GM18499 (cell line): ENCODE measurements around the gene PALM.

Experiments used
- ATAC-seq: cut with Tn5 transposase; IDR thresholded peaks from one replicate; pipeline ENCODE4 v1.9.1; 2021; ENCODE audit warnings: moderate number of reproducible peaks; ENCODE audit not compliant: insufficient read depth, unreplicated experiment

PALM gene

DNA sequence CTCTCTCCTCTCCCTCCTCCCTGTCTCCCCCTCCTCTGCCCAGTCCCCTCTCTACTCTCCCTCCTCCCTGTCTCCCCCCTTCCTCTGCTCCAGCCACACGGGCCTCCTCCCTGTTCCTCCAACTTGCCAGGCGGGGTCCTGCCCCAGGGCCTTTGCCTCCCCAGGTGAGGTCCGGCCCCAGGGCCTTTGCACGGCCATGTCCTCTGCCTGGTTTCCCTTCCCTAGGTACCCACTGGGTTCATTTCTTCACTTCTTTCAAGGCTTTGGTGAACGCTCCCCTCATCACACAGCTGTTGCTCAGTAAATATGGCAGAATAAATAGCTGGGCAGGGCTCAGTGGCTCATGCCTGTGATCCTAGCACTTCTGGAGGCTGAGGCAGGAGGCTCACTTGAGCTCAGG lies 63.3 kb downstream of the PALM start:
- no peak for ATAC-seq

DNA sequence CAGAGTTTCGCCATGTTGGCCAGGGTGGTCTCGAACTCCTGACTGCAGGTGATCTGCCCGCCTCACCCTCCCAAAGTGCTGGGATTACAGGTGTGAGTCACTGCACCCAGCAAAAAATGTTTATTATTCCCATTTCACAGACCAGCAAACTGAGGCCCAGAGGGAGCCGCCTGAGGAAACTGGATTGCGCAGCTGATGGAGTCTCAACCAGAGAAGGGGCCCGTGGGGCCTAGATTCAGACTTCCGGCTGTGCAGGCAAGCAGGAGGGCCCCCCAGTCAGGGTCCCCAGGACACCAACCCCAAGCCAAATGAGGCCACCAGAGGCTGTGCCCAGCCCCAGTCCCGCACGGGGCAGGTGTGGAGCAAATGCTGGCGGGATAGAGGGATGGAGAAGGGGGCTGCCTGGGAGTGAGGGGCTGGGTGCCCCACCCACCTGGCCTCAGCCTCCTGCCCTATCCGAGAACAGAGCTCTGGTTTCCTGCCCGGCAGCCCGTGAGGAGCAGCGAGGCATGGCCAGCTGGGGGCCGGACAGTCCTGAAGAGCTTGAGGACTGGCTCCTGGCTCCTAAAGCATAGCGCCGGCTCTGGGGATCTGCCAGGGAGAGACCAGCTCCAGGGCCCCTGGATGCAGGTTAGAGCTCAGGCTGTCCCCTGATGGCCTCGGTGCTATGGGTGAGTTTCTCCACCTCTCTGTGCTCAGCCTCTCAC lies 64.1 kb downstream of the PALM start:
- no peak for ATAC-seq

DNA sequence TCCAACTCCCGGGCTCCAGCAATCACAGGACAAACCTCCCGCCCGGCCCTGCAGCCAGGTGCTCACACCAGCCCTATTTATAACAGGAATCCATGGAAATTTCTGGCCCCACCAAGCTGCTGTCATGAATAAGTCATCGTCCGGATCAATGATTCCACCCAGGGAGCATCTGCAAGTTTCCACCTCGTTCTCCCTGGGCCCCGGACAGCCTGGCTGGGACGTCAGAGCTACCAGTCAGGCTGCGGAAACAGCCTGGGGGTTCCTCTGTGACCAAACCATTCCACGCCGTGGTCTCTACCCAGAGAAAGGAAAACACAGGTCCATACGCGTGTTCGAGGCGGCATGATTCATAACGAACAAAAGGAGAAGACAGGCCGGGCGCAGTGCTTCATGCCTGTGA lies 67.8 kb downstream of the PALM start:
- ATAC-seq: no peak

DNA sequence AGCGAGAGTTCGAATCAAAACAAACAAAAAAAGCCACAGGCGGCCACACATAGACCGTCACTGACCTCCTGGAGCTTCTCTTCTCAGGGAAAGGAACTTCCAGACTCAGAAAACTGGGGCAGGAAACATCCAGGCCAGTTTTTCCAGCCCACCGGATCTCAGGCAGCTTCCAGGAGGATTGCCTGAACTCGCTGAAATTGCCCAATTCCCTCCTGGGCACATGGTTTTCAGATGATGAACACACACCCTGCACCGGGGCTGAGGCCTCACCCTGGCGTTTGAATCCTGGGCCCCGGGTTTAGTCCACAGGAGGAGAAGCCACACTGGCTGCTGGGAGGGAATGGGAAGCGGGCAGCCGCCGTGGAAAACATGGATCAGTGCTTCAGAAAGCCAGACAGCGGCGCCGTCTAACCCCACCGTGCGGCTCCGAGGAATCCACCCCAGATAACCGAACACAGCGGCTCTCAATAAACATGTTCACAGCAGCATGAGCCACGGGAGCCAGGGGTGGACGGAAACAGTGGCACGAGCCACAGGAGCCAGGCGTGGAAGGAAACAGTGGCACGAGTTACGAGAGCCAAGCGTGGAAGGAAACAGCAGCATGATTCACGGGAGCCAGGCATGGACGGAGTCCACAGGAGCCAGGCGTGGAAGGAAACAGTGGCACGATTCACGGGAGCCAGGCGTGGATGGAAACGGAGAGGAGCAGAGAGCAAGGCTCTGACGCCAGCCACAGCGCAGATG lies 70.3 kb downstream of the PALM start:
- no peak for ATAC-seq

DNA sequence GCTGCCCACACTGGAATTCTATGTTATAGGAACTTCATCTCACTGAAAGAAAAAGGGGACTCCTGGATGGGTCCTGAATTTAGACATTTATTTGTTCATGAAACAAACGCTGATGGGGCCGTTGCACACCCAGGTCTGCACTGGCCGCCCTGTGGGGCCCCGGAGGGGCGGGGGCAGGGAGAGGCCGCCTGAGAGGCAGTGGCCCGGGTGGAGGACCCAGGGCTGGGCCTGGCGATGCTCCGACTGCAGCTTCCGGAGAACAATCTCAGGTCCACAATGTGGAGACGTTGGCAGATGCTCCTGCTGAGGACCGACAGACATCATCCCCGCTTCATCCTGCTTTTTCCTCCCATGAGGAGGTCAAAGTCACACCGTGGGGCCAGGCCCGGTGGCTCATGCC lies 72.2 kb downstream of the PALM start:
- no peak for ATAC-seq

DNA sequence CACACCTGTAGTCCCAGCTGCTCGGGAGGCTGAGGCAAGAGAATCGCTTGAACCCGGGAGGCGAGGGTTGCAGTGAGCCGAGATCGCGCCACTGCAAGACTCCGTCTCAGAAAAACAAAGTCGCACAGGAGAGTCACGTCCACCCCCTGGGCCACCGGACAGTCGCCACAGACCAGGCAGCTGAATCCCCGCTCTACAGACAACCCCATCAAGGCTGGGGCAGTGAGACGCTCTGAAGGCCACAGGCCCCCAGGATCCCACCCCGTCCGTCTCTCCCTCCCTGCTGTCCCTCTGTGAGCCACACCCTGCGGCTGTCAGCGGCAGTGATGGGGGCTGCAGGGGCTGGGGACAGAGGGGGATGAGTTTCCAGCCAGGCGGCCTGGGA lies 73.1 kb downstream of the PALM start:
- no peak for ATAC-seq

DNA sequence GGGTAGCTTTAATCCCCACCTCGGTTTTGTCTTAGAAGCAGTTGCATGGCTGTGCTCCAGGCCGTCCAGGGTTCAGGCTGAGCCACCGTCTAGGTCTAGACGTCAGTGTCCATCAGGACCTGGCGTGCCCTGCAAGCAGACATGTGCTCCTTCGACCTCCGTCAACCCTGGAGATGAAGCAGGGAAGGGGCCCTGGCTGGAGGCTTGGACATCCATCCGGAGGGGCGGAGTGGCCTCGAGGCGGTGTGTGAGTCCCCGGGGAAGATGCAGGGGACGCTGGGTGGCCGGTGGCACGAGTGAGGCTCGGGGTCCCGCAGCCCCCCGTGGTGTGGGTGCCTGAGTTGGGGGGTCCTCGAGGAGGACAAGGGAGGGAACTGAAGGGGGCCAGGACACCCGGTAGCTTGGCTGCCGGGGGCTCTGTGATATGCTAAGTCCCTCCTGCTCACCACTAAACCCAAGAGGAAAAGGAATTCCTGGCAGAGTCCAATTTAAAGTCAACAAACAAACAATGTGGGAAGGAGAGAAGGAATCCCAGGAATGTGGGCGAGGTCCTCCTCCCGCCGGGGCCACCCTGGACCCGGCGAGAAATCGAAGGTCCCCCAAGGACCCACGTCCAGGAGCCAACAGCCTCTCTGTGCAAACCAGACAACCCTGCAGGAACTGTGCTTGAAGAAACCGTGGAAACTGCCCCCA lies 73.6 kb downstream of the PALM start:
- no peak for ATAC-seq

DNA sequence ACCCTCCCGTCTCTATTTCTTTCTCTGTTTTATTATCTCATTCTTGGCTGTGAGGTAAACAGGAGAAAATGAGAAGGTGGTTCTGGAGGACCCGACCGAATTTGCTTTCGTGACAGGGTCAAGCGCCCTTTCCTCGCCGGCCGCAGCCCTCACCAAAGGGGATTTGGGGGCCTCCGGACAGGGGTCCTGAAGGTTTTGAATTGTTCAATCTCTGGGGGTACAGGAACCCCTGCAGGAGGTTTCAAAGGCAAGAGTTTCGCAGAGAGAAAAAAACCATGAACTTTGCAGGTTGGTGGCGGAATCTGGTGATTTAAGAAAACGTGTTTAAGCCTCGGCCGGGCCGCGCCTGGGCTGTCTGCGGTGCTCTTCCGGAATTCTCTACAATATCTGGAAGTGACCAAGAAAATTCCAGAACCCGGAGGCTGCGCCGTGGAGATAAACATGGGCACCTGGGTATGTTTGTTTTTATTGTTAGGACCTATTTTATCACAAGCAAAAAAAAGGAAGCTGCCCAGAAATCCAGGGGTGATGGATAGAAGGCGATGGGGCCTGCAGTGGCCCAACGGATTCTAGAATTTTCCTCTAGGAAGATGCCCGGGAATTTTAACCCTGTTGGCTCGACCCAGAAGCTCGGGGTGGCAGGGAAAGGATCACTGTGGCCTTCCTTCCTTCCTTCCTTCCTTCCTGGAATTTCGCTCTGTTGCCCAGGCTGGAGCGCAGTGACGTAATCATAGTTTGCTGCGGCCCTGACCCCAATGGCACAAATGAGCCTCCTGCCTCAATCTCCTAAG lies 74.3 kb downstream of the PALM start:
- no peak for ATAC-seq

DNA sequence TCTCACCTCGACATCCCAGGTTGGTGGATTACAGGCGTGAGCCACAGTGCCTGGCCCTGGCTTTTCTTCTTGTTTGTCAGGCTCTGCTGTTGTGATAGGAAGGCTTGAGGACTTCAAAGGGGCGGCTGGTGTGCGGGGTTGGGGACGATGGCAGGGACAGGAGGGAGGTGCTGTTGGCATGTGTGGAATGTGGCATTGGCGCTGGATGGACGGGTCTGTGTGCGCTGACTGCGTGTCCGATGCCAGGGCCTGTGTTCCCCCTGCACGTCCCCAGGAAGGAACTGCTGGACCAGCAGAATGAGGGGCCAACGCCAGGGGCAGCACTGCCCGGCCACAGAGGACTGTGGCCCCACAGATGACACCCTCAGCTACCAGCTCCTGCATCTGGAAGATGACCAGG lies 75.8 kb downstream of the PALM start:
- ATAC-seq: no peak

DNA sequence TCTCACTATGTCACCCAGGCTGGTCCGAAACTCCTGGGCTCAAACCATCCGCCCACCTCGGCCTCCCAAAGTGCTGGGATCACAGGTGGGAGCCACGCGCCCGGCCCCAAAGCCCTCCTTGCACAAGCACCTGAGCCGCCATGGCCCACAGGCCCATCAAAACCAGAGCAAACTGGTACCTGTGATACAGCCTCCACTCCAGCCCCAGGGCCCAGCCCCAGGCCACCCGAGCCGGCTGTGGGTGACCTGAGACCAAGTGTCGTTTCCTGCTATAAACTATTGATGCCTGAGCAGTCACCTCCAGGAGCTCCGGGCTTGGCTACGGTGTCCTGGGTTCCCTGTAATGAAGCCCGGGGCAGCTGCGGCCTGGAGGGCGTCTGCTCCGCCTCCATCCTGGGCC lies 78.8 kb downstream of the PALM start:
- ATAC-seq: no peak

DNA sequence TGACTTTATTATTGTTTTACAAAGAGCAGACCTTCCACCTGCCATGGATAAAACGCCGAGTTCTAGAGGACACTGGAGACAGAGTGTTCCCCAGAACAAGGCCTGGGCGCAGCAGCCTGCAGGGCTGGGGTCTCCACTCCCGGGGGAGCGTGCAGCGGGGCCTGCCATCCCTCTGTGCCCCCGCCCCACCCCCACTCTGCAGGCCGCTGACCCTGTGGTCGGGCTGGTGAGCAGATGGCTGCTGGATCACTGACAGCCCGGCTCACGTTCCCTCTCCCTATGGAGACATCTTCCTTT lies 79.9 kb downstream of the PALM start:
- ATAC-seq: no peak

DNA sequence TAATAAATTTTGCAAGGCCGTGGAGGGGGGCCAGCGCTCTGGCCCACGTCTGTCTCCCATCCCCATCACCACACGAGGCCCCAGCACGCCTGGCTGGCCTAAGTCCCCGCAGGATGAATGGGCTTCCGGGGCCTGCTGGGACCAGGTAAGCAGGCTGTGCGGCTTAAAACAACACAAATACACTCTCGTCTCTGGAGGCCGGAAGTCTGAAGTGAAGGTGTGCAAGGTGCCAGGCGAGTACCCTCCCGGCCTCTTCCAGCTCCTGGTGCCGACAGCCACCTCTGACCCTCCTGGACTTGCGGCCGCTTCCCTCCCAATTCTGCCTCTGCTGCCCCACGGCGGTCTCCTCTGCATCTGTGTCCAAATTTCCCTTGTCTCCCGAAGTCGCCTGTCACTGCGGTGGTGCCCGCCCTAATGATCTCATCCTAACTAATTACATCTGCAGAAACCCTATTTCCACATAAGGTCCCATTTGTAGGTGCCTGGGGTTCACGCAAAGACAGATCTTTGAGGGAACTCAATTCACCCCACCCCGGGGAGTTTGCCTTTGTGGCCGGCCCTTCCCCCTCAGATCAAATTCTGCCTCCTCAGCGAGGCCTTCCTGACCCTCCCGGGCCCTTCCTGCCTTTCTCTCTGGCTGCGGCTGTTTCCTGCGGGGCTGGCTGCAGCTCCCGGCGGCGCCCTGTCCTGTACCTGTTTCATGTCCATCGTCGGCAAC lies 80.4 kb downstream of the PALM start:
- ATAC-seq: no peak

DNA sequence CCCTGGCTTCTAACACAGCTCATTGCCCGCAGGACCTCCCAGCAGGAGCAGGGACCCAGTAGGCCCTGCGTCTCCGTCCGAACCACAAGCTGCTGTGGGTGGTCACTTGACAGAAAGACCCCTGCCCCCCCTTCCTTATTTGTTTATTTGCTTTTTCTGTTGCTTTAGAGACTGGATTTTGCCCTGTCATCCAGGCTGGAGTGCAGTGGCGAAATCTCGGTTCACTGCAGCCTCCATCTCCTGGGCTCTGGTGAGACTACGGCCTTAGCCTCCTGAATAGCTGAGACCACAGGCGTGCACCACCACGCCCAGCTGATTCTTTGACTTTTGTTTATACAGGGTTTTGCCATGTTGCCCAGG lies 80.9 kb downstream of the PALM start:
- ATAC-seq: no peak

DNA sequence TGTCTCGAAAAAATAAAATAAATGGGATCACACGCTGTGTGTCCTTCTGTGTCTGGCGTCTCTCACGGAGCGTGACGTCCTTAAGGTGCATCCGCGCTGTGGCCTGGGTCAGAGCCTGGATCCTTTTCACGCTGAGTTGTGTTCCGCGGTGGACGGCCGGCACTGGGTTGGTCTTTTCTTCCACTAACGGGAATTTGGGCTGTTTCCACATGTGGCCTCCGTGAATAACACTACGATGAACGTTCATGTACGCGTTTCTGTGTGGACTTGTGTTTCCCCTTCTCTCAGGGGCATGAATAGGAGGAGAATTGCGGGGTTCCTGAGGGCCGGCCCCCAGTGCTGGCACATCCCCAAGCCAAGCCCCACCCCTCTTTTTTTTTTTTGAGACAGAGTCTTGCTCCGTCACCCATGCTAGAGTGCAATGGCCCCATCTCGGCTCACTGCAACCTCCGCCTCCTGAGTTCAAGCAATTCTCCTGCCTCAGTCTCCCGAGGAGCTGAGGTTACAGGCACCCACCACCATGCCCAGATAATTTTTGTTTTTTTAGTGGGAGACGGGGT lies 82.4 kb downstream of the PALM start:
- ATAC-seq: no peak

DNA sequence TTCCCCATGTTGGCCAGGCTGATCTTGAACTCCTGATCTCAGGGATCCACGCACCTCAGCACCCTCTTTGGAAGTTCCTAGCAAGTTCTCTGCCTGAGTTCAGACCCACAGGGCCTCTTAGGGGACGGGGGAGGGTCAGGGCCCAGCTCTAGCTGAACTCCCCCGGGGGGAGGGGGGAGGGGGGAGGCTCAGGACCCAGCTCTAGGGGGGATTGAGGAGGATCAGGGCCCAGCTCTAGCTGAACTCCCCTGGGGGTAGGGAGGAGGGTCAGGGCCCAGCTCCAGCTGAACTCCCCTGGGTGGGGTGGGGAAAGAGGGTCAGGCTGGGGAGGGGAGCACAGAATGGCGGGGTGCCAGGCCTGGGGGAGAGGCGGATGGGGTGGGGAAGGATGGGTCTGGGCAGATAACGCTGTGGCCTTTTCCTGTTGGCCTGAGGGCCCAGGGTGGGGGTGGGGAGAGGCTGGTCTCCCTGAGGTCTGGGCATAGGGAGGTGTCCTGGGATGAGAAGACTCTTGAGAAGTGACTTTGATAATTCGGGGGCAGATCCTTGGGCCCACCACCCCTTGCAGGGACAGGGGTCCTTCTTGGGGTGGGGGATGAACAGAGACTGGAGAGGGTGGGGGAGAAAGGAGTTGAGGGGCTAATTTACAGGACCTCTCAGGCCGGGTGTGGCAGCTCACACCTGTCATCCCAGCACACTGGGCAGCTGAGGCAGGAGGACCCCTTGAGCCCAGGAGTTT lies 83.0 kb downstream of the PALM start:
- ATAC-seq: no peak

DNA sequence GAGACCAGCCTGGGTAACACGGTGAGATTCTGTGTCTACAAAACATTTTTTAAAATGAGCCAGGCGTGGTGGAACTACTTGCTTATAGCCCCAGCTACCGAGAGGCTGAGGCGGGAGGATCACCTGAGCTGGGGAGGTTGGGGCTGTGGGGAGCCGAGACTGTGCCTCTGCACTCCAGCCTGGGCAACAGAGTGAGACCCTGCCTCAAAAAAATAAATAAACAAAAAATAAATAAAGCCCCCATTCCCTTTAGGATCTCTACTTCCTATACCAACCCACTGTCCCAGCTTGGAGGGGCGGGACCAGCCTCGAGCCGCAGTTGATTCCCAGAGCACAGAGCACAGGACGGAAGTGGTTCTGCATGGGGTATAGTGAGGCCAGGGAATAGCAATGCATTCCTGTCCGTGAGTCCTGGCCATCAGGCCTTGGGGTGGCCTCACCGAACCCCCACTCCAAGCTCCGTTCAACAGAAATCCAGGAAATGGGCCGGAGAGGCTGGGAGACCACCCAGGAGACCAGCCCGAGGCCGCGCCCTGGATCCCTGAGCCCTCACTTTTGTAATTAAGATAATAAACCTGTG lies 83.7 kb downstream of the PALM start:
- ATAC-seq: no peak

DNA sequence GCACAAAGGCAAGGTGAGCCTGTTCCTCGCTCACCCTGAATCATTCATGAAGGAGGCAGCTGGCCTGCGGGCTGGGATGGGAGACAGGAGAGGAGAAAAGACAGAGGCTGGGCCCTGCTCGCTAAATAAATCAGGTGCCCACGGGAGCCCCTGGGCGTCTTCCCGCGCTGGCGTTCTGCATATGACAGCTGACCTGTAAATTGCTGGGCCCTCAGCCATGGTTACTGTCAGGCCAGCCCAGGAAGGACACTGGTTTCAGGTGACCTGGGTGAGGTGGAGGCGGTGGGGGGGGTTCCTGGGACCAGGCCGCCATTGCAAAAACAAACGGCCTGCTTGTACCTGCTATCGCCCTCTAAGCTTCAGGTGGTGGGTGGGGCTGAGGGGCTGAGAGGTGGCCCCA lies 85.1 kb downstream of the PALM start:
- no peak for ATAC-seq

DNA sequence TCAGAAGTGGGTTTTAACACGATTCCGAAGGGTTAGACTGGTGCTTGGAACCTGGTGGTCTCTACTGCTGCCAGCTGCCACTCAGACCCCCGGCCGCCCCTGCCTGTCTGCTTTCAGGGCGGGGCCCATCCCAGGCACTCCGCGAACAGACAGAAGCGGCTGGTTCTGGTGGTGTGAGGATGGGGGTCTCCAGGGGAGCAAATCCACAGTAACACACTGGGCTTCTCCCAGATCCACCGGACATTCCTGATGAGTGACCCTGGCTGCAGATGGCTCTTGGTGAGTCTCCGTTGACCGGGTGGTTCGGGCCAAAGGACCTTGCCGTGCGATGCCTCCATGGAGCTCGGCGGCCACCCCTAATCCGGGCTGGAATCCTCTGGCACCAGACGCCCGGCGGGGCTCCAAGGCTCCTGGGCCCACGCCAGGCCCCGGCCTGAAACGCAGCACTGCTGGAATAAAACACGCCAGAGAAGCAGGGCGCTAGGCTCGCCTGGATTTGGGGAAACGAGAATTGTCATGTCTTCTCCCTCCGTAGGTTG lies 86.4 kb downstream of the PALM start:
- no peak for ATAC-seq
